ENCODE data around the gene ACER1. TPM values are rescaled to one million over a fixed set of nuclear protein-coding genes. Genes with fewer than 3 reads are reported as not detected.

Gene ACER1
- total and polyA plus RNA-seq, 10 of the 15 experiments (the other 5 are each of a cell fraction or from before 2014, with no cell fraction given), result not detected

DNA sequence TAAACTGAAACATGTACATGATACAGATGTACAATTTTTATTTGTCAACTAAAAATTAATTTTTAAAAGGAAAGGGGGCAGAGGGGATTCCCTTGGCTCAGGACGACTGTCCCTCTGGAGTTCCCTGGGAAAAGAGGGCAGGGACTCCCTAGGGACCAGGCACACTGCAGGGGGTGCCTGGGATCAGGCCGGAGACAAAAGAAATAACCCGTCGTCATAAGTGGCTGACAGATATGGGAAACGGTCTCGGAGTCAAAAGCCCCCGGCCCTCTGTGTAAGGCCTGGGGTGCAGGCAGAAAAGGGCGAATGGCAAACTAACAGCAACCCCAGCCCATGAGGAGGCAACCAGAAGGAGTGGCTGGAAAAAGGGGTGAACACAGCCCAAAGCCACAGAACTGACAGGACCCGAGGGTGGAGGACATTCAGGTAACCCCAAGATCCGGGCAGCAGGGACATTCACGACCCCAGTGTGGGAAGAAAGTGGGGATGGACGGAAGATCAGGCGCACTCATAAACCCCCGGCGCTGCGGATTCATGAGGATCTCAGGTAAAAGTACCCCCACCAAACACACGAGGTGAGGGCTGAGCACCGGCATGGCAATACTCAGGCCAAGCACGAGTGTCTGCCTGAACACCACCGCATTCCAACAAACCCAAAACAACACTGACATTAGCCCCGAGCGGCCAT is 60.4 kb downstream of the ACER1 start (continued):
- TF ChIP-seq, protein P1, sequence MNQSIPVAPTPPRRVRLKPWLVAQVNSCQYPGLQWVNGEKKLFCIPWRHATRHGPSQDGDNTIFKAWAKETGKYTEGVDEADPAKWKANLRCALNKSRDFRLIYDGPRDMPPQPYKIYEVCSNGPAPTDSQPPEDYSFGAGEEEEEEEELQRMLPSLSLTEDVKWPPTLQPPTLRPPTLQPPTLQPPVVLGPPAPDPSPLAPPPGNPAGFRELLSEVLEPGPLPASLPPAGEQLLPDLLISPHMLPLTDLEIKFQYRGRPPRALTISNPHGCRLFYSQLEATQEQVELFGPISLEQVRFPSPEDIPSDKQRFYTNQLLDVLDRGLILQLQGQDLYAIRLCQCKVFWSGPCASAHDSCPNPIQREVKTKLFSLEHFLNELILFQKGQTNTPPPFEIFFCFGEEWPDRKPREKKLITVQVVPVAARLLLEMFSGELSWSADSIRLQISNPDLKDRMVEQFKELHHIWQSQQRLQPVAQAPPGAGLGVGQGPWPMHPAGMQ (IDR thresholded peaks at IDR 0.05; ENCODE audit: borderline replicate concordance), result no peak

DNA sequence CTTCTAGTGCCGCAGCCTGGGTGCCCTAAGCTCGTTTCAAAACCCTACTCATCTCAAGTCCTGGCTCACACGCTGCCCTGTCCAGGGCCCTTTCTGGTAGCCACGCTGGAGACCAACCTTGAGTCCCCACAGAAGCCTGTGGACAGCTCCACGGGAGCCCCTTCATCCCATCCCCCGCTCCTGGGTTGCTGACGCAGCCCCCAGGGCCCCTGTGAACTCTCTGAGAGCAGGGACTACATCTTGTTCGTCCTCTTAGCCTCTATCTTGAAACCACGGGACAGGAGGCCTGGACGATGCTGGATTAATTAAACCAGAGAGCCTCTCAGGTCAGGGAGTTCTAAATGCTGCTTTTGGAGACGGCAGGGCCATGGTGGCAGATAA is 61.0 kb downstream of the ACER1 start:
- intact Hi-C loops (cut with micrococcal nuclease; ENCODE audit: unreplicated experiment), result no loop called here
- RAD21 ChIA-PET (ENCODE audit: unreplicated experiment), result no interaction called here
- no peak overlapping the region for H3K9ac ChIP-seq (ENCODE audit: control insufficient read depth, insufficient read depth, low read length)
- no peak for TF ChIP-seq POLR2AphosphoS5 (IDR thresholded peaks at IDR 0.05; ENCODE audit: low read length)
- TF ChIP-seq HDGF (IDR thresholded peaks at IDR 0.05), result no peak
- no peak for TF ChIP-seq SMARCA5 (IDR thresholded peaks at IDR 0.05)
- TF ChIP-seq, protein P2, sequence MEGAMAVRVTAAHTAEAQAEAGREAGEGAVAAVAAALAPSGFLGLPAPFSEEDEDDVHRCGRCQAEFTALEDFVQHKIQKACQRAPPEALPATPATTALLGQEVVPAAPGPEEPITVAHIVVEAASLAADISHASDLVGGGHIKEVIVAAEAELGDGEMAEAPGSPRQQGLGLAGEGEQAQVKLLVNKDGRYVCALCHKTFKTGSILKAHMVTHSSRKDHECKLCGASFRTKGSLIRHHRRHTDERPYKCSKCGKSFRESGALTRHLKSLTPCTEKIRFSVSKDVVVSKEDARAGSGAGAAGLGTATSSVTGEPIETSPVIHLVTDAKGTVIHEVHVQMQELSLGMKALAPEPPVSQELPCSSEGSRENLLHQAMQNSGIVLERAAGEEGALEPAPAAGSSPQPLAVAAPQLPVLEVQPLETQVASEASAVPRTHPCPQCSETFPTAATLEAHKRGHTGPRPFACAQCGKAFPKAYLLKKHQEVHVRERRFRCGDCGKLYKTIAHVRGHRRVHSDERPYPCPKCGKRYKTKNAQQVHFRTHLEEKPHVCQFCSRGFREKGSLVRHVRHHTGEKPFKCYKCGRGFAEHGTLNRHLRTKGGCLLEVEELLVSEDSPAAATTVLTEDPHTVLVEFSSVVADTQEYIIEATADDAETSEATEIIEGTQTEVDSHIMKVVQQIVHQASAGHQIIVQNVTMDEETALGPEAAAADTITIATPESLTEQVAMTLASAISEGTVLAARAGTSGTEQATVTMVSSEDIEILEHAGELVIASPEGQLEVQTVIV (IDR thresholded peaks at IDR 0.05; ENCODE audit: borderline replicate concordance, partially characterized antibody), result no peak
- TF ChIP-seq GABPA (IDR thresholded peaks at IDR 0.05; ENCODE audit: low read depth), result no peak
- no peak for TF ChIP-seq SMAD5 (IDR thresholded peaks at IDR 0.05; ENCODE audit: low read depth)
- no peak for TF ChIP-seq BHLHE40 (IDR thresholded peaks at IDR 0.05; ENCODE audit: borderline replicate concordance in 1 of 2, low read depth in 2 of 2, low read length in 1 of 2)
- no peak for TF ChIP-seq KLF5 (IDR thresholded peaks at IDR 0.05; ENCODE audit: partially characterized antibody)
- TF ChIP-seq, protein P3, sequence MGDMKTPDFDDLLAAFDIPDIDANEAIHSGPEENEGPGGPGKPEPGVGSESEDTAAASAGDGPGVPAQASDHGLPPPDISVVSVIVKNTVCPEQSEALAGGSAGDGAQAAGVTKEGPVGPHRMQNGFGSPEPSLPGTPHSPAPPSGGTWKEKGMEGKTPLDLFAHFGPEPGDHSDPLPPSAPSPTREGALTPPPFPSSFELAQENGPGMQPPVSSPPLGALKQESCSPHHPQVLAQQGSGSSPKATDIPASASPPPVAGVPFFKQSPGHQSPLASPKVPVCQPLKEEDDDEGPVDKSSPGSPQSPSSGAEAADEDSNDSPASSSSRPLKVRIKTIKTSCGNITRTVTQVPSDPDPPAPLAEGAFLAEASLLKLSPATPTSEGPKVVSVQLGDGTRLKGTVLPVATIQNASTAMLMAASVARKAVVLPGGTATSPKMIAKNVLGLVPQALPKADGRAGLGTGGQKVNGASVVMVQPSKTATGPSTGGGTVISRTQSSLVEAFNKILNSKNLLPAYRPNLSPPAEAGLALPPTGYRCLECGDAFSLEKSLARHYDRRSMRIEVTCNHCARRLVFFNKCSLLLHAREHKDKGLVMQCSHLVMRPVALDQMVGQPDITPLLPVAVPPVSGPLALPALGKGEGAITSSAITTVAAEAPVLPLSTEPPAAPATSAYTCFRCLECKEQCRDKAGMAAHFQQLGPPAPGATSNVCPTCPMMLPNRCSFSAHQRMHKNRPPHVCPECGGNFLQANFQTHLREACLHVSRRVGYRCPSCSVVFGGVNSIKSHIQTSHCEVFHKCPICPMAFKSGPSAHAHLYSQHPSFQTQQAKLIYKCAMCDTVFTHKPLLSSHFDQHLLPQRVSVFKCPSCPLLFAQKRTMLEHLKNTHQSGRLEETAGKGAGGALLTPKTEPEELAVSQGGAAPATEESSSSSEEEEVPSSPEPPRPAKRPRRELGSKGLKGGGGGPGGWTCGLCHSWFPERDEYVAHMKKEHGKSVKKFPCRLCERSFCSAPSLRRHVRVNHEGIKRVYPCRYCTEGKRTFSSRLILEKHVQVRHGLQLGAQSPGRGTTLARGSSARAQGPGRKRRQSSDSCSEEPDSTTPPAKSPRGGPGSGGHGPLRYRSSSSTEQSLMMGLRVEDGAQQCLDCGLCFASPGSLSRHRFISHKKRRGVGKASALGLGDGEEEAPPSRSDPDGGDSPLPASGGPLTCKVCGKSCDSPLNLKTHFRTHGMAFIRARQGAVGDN (IDR thresholded peaks at IDR 0.05), result no peak
- TF ChIP-seq STAT1 (conservative IDR thresholded peaks at IDR 0.05), result no peak
- no peak for TF ChIP-seq IRF4 (IDR thresholded peaks at IDR 0.05; ENCODE audit: low read depth, low read length)
- no peak for TF ChIP-seq EED (IDR thresholded peaks at IDR 0.05; ENCODE audit: low read depth)
- TF ChIP-seq, protein P4, sequence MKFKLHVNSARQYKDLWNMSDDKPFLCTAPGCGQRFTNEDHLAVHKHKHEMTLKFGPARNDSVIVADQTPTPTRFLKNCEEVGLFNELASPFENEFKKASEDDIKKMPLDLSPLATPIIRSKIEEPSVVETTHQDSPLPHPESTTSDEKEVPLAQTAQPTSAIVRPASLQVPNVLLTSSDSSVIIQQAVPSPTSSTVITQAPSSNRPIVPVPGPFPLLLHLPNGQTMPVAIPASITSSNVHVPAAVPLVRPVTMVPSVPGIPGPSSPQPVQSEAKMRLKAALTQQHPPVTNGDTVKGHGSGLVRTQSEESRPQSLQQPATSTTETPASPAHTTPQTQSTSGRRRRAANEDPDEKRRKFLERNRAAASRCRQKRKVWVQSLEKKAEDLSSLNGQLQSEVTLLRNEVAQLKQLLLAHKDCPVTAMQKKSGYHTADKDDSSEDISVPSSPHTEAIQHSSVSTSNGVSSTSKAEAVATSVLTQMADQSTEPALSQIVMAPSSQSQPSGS (IDR thresholded peaks at IDR 0.05; ENCODE audit: low read length), result no peak

More for the DNA sequence above, 61.0 kb downstream of the ACER1 start:
- POLR2A ChIA-PET, result interaction anchor here (0.6 kb wide), 1 partner anchor 142 kb away, joined by 7 read pairs; no protein-coding TSS in a partner anchor
- SMC1A ChIA-PET (ENCODE audit: uncharacterized antibody, unreplicated experiment), result no interaction called here
- no peaks in the 10 kb centered on the region for H3K27me3 ChIP-seq (replicated peaks in 1 of 2; ENCODE audit: control insufficient read depth in 2 of 2, insufficient read depth in 2 of 2, low read length in 1 of 2)
- FAIRE-seq, result no peak
- no peak overlapping the region for H3K4me3 ChIP-seq
- no TSS peak for BruUV-seq (replicated peaks)
- no peak overlapping the region for H2AFZ ChIP-seq (ENCODE audit: control insufficient read depth, low read depth, low read length)
- ATAC-seq, result no peak
- peaks cover 3 to 8% of the 10 kb centered on the region in 2 experiments; a peak in 3 of 4 replicates for H3K36me3 ChIP-seq (ENCODE audit: control insufficient read depth in 2 of 2, insufficient read depth in 2 of 2, low read length in 1 of 2)
- H3K27ac ChIP-seq (ENCODE audit: control insufficient read depth, insufficient read depth), result no peak overlapping the region
- peaks cover 39% of the 10 kb centered on the region for H3K79me2 ChIP-seq (ENCODE audit: control insufficient read depth, insufficient read depth, low read length)
- DNase-seq (ENCODE audit: low read depth, low spot score), result no peak
- H3K9me3 ChIP-seq (replicated peaks; ENCODE audit: control insufficient read depth, insufficient read depth, low read length), result no peaks in the 10 kb centered on the region
- no peak overlapping the region for H3K4me2 ChIP-seq (ENCODE audit: control insufficient read depth, insufficient read depth)
- in situ Hi-C loops (cut with MboI), result no loop called here
- H3K4me1 ChIP-seq (ENCODE audit: control insufficient read depth, insufficient read depth, low read length), result no peaks in the 10 kb centered on the region
- H4K20me1 ChIP-seq (ENCODE audit: control insufficient read depth, insufficient read depth), result peaks cover 4% of the 10 kb centered on the region; the same call in 1 of the 2 replicates
- CTCF ChIA-PET, result no interaction called here
- WGBS (ENCODE audit: insufficient coverage, insufficient replicate concordance, low lambda C conversion rate, missing lambda C conversion rate), result 95% methylated on average over 11 of the region's 11 CpGs
